Sigmoid colon (tissue), 4 donors: ENCODE results near the gene HCN2.

Source experiments
- CTCF ChIP-seq, 4 experiments: fragments of 450-650 bp in 3 of 4; fragments of 200-600 bp in 1 of 4; IDR thresholded peaks; one replicate each; pipeline ENCODE4 v1.5.1; 2016 to 2019; ENCODE audit warnings: antibody characterized with exemption in 4 of 4, mild to moderate bottlenecking in 3 of 4, moderate library complexity in 2 of 4
- POLR2A ChIP-seq, 2 donors: fragments of 450-650 bp; IDR thresholded peaks; one replicate each; pipeline ENCODE4 v1.6.1; 2016; ENCODE audit warnings: antibody characterized with exemption in 2 of 2, mild to moderate bottlenecking in 2 of 2, moderate library complexity in 2 of 2
- POLR2AphosphoS5 ChIP-seq, 4 donors: sonication (generic); formaldehyde crosslinking; IDR thresholded peaks; one replicate each; pipeline ENCODE4 v1.6.1; 2017; ENCODE audit warnings: antibody characterized with exemption in 4 of 4

GRCh38 chr19:588741-589692 lies 664 bp upstream of the HCN2 start:
- no peak for TF ChIP-seq CTCF (IDR thresholded peaks at IDR 0.05)
- no peak for TF ChIP-seq POLR2A (IDR thresholded peaks at IDR 0.05)
- TF ChIP-seq POLR2AphosphoS5 (IDR thresholded peaks at IDR 0.05): no peak
